Dermis microvascular lymphatic vessel endothelial cell (primary cell): ENCODE results near the gene CWF19L2. TPM values are rescaled to one million over a fixed set of nuclear protein-coding genes. Genes with fewer than 3 reads are reported as not detected.
"Not testable (repeated sequence)": the region's sequence is repeated elsewhere in the genome, so short reads cannot be mapped to it uniquely, and the experiment has no call there.

Source experiments
- DNase-seq, 2 donors: peaks; one replicate each; pipeline versions ENCODE4 v3.0.0 to v3.0.0-alpha.2; 2010; ENCODE audit warnings: low read depth in 2 of 2
- total RNA-seq: library from RNA; depleted of rRNA; stranded (reverse); fragments of >200 nt; gene quantifications from 2 replicates; pipeline ENCODE4 v1.2.1, GENCODE V29; 2014

Gene CWF19L2
- total RNA-seq, 1 donor from 2014 or later, result 7.6 TPM

DNA sequence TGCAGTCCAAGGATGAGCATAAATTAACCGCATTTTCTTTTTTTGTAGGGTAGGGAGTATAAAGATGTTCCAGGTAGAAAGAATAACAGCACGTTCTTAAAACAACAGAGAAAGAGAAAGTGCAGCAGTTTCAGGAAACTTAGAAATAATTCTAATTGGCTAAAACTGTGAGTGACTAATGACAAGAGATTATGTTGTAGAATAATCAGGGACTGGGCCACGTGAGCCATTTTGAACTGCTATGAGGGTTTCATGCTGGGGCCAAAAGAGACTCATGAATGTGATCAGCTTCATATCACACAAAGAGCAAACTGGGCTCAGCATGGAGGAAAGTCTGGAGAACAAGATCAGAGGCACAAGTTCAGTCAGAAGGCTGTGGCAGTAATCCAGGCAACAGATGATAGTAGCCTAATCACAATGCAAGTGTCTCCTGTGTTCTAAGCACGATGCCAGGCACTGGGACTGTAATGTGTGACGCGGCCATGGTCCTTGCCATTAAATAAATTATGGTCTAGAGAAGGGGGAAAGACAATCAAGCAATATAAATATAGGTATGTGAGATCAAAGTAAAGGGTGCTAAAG lies 17.9 kb downstream of the CWF19L2 start:
- DNase-seq, result no peak

DNA sequence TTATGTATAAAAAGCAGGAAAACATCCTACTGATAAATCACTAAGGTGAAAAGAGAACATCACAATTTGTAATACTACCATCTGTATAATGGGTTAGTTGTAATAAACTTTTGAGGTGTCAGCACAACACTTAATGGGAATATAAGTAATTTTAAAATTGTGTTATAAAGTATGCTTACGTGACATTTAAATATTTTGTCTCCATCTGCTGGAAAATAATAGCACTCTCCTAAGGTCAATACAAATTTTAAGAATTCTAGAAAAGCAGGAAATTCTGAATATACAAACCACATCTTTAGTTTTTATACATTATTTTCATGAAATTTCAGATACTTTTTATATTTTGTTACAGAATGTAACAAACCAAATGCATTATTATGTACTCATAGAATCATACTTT lies 19.5 kb downstream of the CWF19L2 start:
- no peak for DNase-seq

DNA sequence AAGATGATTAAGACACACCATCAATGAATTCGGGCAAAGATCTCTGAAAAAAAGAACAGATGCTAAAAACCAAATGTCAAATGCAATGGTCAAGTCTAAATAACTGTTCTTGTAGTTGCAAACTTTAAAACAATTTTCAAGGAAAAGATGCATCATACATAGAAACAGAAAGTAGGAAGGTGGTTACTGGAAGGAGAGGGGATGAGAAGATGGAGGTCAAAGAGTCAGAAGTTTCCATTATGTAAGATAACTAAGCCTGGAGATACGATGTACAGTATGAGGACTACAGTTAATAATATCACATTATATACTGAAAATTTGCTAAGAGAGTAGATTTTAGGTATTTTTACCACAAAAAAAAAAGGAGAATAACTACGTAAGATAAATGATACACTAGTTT lies 27.1 kb downstream of the CWF19L2 start:
- no peak for DNase-seq

DNA sequence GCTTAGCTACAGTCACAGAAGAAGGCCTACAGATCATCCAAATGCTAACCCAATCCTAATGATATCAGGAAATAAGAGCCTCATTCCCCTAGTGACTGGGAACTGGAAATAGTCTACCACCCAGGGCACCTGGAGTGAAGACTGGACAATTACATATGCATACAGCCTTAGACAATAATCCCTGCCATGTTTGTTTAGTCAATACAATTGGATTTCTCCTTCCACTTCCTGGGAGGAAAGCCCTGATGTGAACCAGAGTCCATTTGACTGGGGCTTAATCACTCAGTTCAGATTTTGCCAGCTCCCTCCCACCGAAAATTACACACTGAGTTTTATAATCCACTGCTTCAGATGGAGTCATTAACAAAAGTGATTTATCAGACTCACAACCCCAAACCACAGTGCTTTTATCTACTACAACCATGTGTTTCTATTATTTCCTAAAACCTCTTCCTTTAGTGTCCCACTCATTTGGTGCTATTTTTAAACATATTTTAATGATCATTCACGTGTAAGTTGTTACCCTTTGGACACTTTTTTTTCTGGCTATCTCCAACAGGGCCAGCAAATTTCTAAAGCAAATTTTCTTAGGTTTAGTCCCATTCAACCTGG lies 29.9 kb downstream of the CWF19L2 start:
- DNase-seq, result peak in 1 of 2 donors; percentile 10

DNA sequence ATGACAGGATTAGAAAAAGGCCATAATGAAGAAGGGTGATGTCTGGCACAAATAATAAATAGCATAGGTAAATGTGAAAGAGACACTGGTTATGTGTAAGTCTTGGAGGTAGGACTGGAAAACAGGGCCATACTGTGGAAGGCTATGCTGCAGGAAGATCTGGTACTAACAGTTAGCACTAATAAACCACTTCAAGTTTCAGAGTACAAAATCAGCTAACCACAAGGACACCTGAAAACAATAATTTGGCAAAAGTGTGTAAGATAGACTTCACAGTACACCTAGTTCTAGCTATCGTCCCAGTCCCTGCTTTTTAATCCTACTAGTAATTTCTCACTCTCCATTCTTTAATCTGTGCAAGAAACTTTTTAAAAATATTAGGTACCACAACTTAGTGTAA lies 44.3 kb downstream of the CWF19L2 start:
- no peak for DNase-seq

DNA sequence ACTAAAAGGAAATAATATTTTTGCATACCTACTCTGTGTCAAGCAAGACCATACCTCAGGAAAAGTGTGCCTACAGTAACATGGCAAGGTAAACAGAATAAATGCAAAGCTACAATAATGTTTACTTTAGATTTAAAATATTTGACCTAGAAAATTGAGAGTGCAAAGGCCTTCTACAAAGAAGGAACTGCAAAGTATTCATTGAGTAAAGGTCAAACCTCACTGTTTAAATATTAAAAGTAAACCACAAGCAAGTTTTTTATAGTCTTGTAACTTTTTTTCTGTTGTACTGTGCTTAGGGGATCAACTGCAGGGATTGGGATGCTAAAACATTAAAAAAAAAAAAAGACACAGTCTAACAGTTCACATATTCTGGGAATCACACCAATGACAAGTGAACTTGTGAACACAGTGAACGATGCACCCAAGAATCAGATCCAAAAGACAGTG lies 48.8 kb downstream of the CWF19L2 start:
- DNase-seq, result no peak

DNA sequence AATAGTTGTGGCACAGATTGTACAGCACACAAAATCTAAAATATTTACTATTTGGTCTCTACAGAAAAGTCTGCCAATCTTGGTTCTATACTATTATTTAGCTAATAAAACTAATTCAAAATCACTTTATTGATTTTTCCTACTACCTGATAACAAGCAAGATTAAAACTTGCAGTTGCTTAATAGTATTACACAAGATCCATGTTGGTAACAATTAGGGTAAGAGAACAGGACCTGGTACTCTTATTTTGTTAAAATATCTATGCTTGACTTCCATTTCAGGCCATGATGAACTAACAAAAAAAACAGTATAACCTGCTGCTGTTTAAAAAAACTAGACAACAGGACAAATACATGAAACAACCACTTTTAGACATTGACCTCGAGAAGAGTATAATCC lies 52.4 kb downstream of the CWF19L2 start:
- DNase-seq, result no peak

DNA sequence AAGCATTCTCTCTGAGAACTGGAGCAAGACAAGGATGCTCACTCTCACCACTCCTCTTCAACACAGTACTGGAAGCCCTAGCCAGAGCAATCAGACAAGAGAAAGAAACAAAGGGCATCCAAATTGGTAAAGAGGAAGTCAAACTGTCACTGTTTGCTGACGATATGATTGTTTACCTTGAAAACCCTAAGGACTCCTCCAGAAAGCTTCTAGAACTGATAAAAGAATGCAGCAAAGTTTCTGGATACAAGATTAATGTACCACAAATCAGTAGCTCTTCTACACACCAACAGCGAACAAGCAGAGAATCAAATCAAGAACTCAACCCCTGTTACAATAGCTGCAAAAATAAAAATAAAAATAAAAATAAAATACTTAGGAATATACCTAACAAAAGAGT lies 56.5 kb downstream of the CWF19L2 start:
- DNase-seq, result not testable (repeated sequence)

DNA sequence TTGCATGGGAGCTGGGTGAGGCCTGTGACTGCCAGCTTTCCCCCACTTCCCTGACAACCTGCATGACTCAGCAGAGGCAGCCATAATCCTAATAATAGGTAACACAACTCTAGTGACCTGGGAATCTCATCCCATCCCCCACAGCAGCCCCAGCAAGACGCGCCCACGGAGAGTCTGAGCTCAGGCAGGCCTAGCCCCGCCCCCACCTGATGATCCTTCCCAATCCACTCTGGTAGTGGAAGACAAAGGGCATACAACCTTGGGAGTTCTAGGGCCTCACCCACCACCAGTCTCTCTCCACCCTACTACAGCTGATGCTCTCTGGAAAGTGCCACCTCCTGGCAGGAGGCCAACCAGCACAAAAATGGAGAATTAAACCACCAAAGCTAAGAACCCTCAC lies 60.3 kb downstream of the CWF19L2 start:
- DNase-seq, result no peak

DNA sequence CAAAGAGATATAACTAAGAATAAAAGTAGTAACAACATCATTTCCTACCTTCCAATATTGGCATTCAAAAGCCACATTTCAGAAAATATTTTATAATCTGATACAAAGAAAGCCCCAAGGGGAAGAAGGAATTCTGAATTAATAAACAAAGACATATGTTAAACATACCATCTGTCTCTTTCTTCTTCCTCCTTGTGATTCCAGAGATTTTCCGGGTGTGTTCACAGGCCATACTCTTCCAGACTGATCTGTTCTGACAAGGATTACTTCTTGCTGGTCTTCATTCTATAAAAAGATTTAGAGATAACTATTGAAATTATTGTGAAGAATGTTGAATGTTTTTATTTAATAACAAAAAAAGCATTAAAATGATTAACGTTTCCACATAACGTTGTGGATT lies 65.0 kb downstream of the CWF19L2 start:
- DNase-seq, result no peak

DNA sequence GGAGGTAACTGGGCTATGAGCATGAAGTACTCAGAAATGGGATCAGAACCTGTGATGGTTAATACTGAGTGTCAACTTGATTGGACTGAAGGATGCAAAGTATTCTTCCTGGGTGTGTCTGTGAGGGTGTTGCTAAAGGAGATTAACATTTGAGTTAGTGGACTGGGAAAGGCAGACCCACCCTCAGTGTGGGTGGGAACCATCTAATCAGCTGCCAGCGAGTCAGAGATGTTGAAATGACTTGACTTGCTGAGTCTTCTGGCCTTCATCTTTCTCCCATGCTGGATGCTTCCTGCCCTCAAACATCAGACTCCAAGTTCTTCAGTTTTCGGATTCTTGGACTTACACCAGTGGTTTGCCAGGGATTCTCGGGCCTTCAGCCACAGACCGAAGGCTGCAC lies 66.9 kb downstream of the CWF19L2 start:
- not testable (repeated sequence) for DNase-seq

DNA sequence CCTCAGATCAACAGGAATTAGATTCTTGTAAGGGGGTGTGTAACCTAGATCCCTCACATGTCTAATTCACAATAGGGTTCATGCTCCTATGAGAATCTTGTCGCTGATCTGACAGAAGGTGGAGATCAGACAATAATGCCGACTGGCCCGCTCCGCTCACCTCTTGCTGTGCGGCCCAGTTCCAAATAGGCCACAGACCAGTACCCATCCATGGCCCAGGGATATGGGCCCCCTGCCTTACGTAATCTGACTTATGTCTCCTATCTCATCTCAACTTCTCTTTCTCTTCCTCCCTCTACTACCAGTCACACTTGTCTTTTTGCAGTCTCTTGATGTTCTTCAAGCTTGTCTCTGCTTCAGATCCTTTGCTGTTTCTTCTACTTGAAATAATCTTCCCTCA lies 70.0 kb downstream of the CWF19L2 start:
- DNase-seq, result no peak

DNA sequence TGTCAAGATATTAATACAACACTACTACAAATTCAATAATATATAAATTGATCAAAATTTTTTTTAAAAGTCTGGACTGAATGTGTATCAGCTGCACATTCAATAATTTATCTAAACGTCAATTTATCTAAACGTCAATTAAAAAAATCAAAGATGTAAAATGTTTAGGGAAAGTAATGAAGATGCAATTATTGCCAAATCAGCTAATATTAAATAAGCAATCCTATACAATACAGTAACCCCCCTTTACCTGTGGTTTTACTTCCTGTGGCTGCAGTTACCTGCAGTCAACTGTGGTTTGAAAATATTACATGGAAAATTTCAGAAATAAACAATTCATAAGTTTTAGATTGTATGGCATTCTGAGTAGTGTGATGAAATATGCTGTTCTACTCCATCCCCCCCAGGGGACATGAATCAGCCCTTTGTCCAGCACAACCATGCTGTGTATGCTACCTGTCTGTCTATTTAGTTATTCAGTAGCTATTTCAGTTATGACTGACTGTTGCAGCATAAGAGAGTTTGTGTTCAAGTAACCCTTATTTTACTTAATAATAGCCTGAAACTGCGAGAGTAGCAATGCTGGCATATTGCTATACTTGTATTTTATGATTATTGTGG lies 72.2 kb downstream of the CWF19L2 start:
- DNase-seq, result no peak

DNA sequence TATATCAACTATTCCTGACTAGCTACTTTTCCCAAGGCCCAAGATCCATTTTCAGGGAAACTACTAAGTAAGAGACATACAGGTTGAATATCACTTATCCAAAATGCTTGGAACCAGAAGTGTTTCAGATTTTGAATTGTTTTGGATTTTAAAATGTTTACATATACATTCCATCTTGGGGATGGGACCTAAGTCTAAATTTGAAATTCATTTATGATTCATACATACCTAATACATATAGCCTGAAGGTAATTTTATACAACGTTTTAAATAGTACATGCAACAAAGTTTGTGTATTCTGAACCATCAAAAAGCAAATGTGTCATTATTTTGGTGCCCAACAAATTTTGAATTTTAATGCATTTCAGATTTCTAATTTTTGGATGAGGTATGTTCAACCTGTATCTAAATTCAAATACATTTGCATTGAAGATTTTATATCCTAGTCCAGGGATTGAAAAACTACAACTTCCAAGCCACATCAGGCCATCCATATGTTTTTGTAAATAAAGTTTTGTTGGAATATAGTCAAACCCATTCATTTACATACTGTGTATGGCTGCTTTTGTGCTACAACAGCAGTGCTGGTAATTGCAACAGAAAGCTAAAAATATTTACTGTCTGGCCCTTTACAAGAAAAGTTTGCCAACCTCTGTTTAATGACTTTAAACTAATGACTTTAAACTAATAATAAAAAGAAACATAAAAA lies 73.3 kb downstream of the CWF19L2 start:
- DNase-seq, result no peak

DNA sequence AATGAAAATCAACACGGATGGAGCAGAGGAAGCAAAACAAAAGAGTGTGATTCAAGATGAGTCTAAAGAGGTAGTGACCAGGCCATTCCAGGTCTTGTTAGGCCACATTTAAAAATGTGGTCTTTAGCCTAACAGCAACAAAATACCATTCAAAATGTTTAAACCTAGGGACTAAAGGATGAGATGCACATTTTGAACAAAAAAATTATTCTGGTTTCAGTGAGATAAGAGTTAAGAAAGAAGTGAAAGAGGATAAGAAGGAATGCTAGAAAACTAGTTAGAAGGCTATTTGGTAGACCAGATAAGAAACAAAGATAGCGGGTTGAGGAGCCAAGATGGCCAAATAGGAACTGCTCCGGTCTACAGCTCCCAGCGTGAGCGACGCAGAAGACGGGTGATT lies 85.2 kb downstream of the CWF19L2 start:
- no peak for DNase-seq

DNA sequence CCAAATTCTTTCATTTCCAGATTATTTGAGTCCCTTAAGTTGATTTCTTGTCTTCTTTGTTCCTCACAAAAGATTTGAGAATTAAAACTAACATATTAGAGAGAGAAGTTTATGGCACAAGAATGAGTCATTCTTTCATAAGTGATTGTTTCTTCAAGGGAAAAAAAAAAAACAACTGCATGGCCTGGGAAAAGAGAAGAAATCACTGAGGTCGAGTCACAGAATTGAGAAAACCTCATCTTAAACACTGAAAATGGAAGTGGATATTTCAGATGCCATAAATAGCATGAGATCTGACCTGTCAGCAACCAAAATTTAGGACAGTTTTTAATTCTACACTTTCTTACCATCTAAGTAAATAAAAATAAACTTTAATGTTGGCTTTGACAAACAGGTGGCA lies 87.2 kb downstream of the CWF19L2 start:
- DNase-seq, result peak in 1 of 2 donors; percentile 24

DNA sequence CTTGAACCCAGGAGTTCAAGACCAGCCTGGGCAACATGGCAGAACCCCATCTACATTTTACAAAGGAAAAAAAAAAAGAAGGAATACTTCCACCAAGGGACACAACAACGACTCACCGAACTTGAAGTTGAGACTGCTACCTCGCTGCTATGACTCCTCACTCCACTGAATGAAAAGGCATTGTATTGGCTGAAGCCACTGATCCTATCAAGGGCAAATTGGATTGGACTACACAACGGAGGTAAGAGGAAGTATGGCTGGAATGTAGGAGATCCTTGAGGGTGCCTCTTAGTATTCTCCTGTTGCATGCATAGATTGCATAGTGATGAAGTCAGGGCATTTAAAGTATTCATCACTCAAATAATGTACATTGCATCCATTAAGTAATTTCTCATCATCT lies 97.9 kb downstream of the CWF19L2 start:
- DNase-seq, result no peak

DNA sequence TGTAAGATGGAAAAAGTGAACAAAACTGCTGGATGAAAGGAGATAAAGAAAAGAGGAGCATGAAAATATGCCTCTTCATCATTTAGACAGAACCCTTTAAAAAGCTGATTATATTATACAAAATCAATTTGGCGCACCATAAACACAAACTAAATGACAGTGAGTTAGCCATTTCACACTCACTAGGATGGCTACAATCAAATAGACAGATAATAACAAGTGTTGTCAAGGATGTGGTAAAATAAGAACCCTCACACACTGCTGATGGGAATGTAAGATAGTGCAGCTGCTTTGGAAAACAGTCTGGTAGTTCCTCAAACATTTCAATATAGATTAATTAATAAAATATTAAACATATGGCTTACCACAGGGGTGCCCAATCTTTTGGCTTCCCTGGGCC lies 99.7 kb downstream of the CWF19L2 start:
- no peak for DNase-seq

DNA sequence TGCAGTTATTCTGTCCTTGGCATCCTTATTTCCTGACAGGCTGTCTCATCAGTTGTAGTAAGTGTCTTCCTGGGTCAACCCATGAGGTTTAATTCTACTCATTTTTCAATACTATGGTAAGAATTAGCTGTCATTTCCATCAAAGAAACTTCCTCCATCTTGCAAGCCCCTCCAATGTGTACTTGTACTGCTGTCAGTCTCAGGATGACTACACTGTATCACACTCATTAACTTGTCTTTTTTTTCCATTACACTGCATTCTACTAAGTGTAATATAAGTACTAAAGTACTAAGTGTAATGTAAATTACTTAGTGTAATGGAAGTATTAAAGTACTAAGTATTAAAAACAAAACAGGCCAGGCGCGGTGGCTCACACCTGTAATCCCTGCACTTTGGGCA lies 102.8 kb downstream of the CWF19L2 start:
- DNase-seq, result no peak

DNA sequence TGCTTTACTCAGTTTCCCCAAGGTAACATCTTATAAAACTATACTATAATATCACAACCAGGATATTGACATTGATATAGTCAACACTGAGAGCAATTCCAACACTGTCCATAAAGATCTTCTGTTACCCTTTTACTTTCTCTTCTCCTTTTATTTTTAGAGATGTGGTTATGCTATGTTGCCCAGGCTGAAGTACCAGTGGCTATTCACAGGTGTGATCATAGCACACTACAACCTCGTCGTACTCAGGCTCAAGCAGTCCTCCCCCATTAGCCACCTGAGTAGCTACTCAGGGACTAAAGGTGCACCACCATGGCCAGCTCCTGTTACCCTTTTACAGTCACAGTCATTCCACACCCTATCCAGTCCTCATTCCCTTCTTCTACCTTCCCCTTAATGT lies 119.7 kb downstream of the CWF19L2 start:
- no peak for DNase-seq

DNA sequence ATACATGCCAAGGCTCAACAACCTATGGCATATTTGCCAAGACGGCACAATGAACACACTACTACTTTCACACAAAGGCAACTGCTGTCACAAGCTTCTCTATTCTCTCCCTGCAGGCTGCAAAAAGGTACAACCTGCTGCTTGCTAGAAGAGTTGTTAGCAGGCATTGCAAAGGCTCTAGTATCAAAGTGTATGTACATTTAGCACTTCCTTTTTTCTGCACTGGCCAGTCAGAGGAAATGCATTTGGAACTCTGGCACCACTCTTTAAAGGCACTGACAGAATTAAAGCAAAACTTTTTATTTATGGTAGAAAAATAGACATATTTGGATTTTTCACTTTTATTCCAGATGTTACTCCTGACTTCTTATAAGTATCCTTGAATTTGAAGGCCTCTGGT lies 125.9 kb downstream of the CWF19L2 start:
- DNase-seq, result no peak

DNA sequence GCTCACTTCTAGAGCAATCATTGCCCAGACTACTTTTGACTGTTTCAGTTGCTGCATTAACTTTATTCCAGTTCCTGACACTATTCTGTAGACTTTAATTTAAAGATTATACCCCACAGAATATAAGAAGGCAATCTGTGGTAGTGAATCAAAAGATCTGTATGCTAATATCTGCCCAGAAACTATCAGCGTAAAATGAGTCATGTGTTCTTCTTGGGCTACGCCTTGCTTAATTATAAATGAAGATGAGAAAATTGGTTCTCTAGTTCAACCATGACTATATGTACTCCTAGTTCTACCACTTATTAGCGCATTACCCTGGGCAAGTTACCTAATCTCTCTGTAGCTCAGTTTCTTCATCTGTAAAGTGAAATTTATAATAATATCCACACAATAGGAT lies 128.5 kb downstream of the CWF19L2 start:
- DNase-seq, result no peak

DNA sequence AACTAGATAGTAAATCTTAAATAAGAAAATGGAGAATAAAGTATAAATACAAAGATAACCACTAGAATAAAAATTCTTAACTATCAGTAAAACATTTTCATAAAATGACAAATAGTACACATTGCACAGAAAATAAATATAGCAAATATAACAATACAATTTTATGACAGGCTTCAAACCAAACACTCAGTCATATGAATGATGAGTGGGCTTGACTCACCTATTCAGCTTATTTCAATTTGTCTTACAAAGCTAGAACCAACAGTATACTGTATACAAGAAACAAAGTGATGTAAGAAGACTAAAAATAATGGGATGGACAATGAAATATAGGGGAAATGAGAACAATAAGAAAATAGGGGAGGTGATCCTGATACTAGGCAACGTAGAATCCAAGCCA lies 141.2 kb downstream of the CWF19L2 start:
- no peak for DNase-seq
